ENCODE measurements around the gene KIF25. TPM values are rescaled to one million over a fixed set of nuclear protein-coding genes. Genes with fewer than 3 reads are reported as not detected.

The KIF25 gene
- total and polyA plus RNA-seq, 8 donors = 0.23 to 0.35 (median 0.26) TPM; not detected in 4

GRCh38 chr6:168011291-168011690 is 13.8 kb downstream of the KIF25 start:
- H3K4me1 ChIP-seq = no peaks in the 10 kb centered on the region
- H3K4me3 ChIP-seq = no peak overlapping the region
- H3K27ac ChIP-seq = no peak overlapping the region
- H3K36me3 ChIP-seq = no peaks in the 10 kb centered on the region
- FAIRE-seq (no peak), ATAC-seq (no peak), DNase-seq (no peak)
- intact Hi-C loops (cut with DNase I) = no loop called here
- no peaks in the 10 kb centered on the region for H3K9me3 ChIP-seq
- no peaks in the 10 kb centered on the region for H3K27me3 ChIP-seq
- TF ChIP-seq, protein P1, sequence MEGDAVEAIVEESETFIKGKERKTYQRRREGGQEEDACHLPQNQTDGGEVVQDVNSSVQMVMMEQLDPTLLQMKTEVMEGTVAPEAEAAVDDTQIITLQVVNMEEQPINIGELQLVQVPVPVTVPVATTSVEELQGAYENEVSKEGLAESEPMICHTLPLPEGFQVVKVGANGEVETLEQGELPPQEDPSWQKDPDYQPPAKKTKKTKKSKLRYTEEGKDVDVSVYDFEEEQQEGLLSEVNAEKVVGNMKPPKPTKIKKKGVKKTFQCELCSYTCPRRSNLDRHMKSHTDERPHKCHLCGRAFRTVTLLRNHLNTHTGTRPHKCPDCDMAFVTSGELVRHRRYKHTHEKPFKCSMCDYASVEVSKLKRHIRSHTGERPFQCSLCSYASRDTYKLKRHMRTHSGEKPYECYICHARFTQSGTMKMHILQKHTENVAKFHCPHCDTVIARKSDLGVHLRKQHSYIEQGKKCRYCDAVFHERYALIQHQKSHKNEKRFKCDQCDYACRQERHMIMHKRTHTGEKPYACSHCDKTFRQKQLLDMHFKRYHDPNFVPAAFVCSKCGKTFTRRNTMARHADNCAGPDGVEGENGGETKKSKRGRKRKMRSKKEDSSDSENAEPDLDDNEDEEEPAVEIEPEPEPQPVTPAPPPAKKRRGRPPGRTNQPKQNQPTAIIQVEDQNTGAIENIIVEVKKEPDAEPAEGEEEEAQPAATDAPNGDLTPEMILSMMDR (IDR thresholded peaks at IDR 0.05) = no peak
- WGBS, 2 donors = 77 to 92% methylated on average over 1 of the region's 1 CpG

DNA sequence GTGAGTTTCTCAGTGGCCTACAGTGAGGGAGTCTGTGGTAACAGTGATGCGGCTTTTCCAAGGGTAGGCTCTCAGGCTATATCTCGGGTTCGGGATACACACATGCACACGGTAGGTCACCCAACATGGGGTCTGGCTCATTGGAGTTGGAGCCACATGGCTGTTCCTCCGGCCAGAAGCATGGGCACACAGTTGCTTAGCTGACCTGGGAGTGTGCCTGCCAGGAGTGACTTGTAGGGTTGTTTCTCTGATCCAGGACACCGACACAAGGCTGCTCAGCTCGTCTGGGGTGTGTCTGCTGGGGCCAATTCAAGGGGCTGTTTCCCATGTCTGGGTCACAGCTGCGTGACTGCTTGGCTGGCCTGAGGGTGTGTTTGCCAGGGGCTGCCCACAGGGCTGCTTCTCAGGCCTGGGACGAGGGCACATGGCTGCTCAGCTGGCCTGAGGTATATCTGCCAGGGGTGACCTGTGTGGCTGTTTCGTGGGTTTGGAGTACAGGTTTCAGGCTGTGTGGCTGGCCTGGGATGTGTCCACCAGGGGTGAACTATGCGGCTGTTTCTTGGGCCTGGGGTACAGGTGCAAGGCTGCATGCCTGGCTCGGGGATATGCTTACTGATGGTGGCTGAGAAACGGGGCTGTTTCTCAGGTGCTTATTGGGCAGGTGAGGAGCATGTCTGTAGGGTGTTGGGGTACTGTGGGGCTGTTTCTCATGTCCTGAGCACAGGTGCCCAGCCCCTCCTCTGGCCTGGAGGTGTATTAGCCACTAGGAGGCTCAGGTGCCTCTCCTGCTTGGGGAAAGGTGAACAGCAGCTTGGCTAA is 15.2 kb downstream of the KIF25 start:
- ATAC-seq (no peak), FAIRE-seq (no peak), DNase-seq (peak in 1 of 6 donors; percentile 7)
- Histone ChIP-seq H3K27ac (no peak overlapping the region), H3K9me3 (no peaks in the 10 kb centered on the region), H3K36me3 (no peaks in the 10 kb centered on the region), H3K4me3 (no peak overlapping the region), H3K27me3 (no peaks in the 10 kb centered on the region), H3K4me1 (no peaks in the 10 kb centered on the region)
- 79 to 91% methylated on average over 13 of the region's 13 CpGs for WGBS, 2 donors
- TF ChIP-seq, protein P1 (IDR thresholded peaks at IDR 0.05) = no peak
- intact Hi-C loops (cut with DNase I) = no loop called here

GRCh38 chr6:168013250-168013915 is 15.9 kb downstream of the KIF25 start:
- Histone ChIP-seq H3K27me3 (no peaks in the 10 kb centered on the region), H3K36me3 (no peaks in the 10 kb centered on the region), H3K9me3 (no peaks in the 10 kb centered on the region), H3K4me3 (no peak overlapping the region), H3K27ac (no peak overlapping the region), H3K4me1 (no peaks in the 10 kb centered on the region)
- intact Hi-C loops (cut with DNase I) = no loop called here
- ATAC-seq (no peak), DNase-seq (peak in 1 of 6 donors; percentile 11), FAIRE-seq (no peak)
- WGBS, 2 donors = 67 to 80% methylated on average over 7 of the region's 7 CpGs
- TF ChIP-seq, protein P1 (IDR thresholded peaks at IDR 0.05) = no peak

DNA sequence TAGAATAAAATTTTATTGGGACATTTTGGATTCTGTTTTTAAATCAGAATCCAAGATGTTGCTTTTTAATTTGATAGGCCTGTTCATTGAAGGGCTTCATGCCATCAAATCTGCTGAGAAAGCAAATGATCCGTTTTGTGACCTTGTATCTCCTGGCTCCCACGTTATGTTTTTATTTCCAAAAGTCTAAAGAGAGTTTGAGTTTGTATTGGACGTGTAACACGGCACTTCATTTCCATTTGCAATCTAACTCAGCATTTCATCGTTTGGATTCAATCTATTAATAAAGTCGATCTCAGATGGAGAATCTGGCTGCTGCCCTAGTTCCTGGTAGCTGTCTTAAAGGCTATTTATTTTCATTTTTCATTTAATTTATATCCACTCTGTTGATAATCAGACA is 17.0 kb downstream of the KIF25 start:
- no peak for ATAC-seq
- intact Hi-C loops (cut with DNase I) = no loop called here
- 37 to 41% methylated on average over 6 of the region's 6 CpGs for WGBS, 2 donors
- H3K27me3 ChIP-seq = no peaks in the 10 kb centered on the region
- H3K4me3 ChIP-seq = no peak overlapping the region
- H3K27ac ChIP-seq = no peak overlapping the region
- FAIRE-seq = no peak
- DNase-seq = no peak
- TF ChIP-seq, protein P1 (IDR thresholded peaks at IDR 0.05) = no peak
- no peaks in the 10 kb centered on the region for H3K9me3 ChIP-seq
- no peaks in the 10 kb centered on the region for H3K36me3 ChIP-seq
- no peaks in the 10 kb centered on the region for H3K4me1 ChIP-seq

- no peak overlapping the region for H3K4me3 ChIP-seq
- no peaks in the 10 kb centered on the region for H3K9me3 ChIP-seq
- peak in 1 of 6 donors; percentile 6 for DNase-seq
- intact Hi-C loops (cut with DNase I) = no loop called here
- H3K27me3 ChIP-seq = no peaks in the 10 kb centered on the region
- H3K27ac ChIP-seq = no peak overlapping the region
- no peak for ATAC-seq
- H3K4me1 ChIP-seq = no peaks in the 10 kb centered on the region
- H3K36me3 ChIP-seq = no peaks in the 10 kb centered on the region
- FAIRE-seq = no peak
- TF ChIP-seq, protein P1 (IDR thresholded peaks at IDR 0.05) = no peak
- WGBS, 2 donors = 85 to 87% methylated on average over 4 of the region's 4 CpGs
Measured at GRCh38 chr6:168015009-168015408, 17.5 kb downstream of the KIF25 start.

Data from pancreas (tissue), 10 donors.